Measurements from ENCODE around the gene PHTF2. TPM values are rescaled to one million over a fixed set of nuclear protein-coding genes. Genes with fewer than 3 reads are reported as not detected.

PHTF2 gene
- polyA plus RNA-seq, 1 donor (not counting 4 experiments of a cell fraction or from before 2014, with no cell fraction given) = 24.1 TPM

DNA sequence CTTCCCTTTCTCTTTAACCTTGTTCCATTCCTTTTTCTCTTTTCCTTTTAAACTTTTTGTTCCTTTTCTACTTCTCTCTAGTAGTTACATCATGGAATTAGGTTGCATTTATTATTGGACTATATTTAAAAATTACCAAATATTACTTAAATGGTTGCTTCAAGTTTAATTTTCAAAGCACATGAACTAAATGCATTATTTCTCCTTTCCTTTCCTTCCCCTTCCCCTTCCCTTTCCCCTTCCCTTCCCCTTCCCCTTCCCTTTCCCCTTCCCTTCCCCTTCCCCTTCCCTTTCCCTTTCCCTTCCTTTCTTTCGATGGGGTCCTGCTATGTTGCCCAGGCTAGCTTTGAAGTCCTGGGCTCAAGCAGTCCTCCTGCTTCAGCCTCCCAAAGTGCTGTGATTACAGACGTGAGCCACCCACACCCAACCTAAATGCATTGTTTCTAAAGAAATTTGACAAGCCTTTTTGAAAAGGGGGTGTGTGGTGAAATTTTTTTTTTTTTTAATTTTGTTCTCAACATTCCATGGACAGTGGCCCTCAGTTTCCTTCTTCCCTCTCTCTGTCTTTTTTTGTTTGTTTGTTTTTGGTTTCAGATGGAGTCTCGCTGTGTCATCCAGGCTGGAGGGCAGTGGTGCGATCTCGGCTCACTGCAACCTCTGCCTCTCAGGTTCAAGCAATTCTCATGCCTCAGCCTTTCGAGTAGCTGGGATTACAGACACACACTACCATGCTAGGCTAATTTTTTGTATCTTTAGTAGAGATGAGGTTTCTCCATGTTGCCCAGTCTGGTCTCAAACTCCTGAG, 31.6 kb upstream of the PHTF2 start:
- FAIRE-seq = no peak
- H3K4me3 ChIP-seq (ENCODE audit: control insufficient read depth in 2 of 3, extremely low read depth in 1 of 3, insufficient read depth in 2 of 3, low read depth in 1 of 3, low read length in 3 of 3) = no peak overlapping the region
- no peak overlapping the region for H3K4me2 ChIP-seq (ENCODE audit: control insufficient read depth, extremely low read depth, insufficient read depth, low read depth, low read length)
- no peak overlapping the region for H2AFZ ChIP-seq (ENCODE audit: control insufficient read depth, low read length)
- H3K27me3 ChIP-seq (ENCODE audit: control insufficient read depth, extremely low read depth, insufficient read depth, low read length) = no peaks in the 10 kb centered on the region
- dilution Hi-C loops (cut with MboI; ENCODE audit: extremely low pct_ligation_motif_present, low sequenced_read_pairs) = no loop called here
- no peaks in the 10 kb centered on the region for H3K36me3 ChIP-seq (ENCODE audit: control insufficient read depth in 2 of 2, extremely low read depth in 1 of 2, insufficient read depth in 2 of 2, low read length in 2 of 2)
- no peak for DNase-seq (ENCODE audit: low read depth, low spot score)
- TF ChIP-seq EZH2 (IDR thresholded peaks at IDR 0.05; ENCODE audit: low read length) = no peak
- TF ChIP-seq, protein P1, sequence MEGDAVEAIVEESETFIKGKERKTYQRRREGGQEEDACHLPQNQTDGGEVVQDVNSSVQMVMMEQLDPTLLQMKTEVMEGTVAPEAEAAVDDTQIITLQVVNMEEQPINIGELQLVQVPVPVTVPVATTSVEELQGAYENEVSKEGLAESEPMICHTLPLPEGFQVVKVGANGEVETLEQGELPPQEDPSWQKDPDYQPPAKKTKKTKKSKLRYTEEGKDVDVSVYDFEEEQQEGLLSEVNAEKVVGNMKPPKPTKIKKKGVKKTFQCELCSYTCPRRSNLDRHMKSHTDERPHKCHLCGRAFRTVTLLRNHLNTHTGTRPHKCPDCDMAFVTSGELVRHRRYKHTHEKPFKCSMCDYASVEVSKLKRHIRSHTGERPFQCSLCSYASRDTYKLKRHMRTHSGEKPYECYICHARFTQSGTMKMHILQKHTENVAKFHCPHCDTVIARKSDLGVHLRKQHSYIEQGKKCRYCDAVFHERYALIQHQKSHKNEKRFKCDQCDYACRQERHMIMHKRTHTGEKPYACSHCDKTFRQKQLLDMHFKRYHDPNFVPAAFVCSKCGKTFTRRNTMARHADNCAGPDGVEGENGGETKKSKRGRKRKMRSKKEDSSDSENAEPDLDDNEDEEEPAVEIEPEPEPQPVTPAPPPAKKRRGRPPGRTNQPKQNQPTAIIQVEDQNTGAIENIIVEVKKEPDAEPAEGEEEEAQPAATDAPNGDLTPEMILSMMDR (optimal IDR thresholded peaks at IDR 0.05 in 1 of 3, IDR thresholded peaks at IDR 0.05 in 1 of 3, conservative IDR thresholded peaks at IDR 0.05 in 1 of 3; ENCODE audit: extremely low read depth in 1 of 3, insufficient read depth in 2 of 3, low read length in 3 of 3) = no peak
- no peaks in the 10 kb centered on the region for H3K9me3 ChIP-seq (ENCODE audit: control insufficient read depth, low read depth, low read length)
- H4K20me1 ChIP-seq (ENCODE audit: control insufficient read depth, extremely low read depth, insufficient read depth, low read length) = no peaks in the 10 kb centered on the region
- no peaks in the 10 kb centered on the region for H3K9me1 ChIP-seq (ENCODE audit: control insufficient read depth, extremely low read depth, insufficient read depth, low read length)
- H3K79me2 ChIP-seq (ENCODE audit: control insufficient read depth, insufficient read depth, low read length) = no peaks in the 10 kb centered on the region
- H3K27ac ChIP-seq (ENCODE audit: control insufficient read depth, insufficient read depth, low read length) = no peak overlapping the region
- no peaks in the 10 kb centered on the region for H3K4me1 ChIP-seq (ENCODE audit: control insufficient read depth, extremely low read depth, insufficient read depth, low read length)
- no peak overlapping the region for H3K9ac ChIP-seq (ENCODE audit: control insufficient read depth, extremely low read depth, insufficient read depth, low read length)

DNA sequence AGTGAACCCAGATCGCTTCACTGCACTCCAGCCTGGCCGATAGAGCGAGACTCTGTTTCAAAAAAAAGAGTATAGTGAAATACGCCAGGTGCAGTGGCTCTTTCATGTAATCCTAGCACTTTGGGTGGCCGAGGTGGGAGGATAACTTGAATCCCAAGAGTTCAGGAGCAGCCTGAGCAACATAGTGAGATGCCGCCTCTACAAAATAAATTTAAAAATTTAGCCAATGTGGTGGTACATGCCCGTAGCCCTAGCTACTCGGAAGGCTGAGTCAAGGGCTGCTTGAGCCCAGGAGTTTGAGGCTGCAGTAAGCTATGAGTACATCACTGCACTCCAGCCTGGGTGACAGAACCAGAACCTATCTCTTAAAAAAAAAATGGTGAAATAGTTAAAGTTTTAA, 28.3 kb upstream of the PHTF2 start:
- Histone ChIP-seq H3K9me3 (ENCODE audit: control insufficient read depth, low read depth, low read length) (no peaks in the 10 kb centered on the region), H3K27me3 (ENCODE audit: control insufficient read depth, extremely low read depth, insufficient read depth, low read length) (no peaks in the 10 kb centered on the region), H3K79me2 (ENCODE audit: control insufficient read depth, insufficient read depth, low read length) (no peaks in the 10 kb centered on the region), H3K9me1 (ENCODE audit: control insufficient read depth, extremely low read depth, insufficient read depth, low read length) (no peaks in the 10 kb centered on the region), H3K4me3 (ENCODE audit: control insufficient read depth in 2 of 3, extremely low read depth in 1 of 3, insufficient read depth in 2 of 3, low read depth in 1 of 3, low read length in 3 of 3) (no peak overlapping the region), H3K4me1 (ENCODE audit: control insufficient read depth, extremely low read depth, insufficient read depth, low read length) (no peaks in the 10 kb centered on the region), H3K9ac (ENCODE audit: control insufficient read depth, extremely low read depth, insufficient read depth, low read length) (no peak overlapping the region), H3K27ac (ENCODE audit: control insufficient read depth, insufficient read depth, low read length) (no peak overlapping the region), H4K20me1 (ENCODE audit: control insufficient read depth, extremely low read depth, insufficient read depth, low read length) (no peaks in the 10 kb centered on the region), H2AFZ (ENCODE audit: control insufficient read depth, low read length) (no peak overlapping the region), H3K36me3 (ENCODE audit: control insufficient read depth in 2 of 2, extremely low read depth in 1 of 2, insufficient read depth in 2 of 2, low read length in 2 of 2) (no peaks in the 10 kb centered on the region), H3K4me2 (ENCODE audit: control insufficient read depth, extremely low read depth, insufficient read depth, low read depth, low read length) (no peak overlapping the region)
- dilution Hi-C loops (cut with MboI; ENCODE audit: extremely low pct_ligation_motif_present, low sequenced_read_pairs) = no loop called here
- no peak for DNase-seq (ENCODE audit: low read depth, low spot score)
- TF ChIP-seq, protein P1 (optimal IDR thresholded peaks at IDR 0.05 in 1 of 3, IDR thresholded peaks at IDR 0.05 in 1 of 3, conservative IDR thresholded peaks at IDR 0.05 in 1 of 3; ENCODE audit: extremely low read depth in 1 of 3, insufficient read depth in 2 of 3, low read length in 3 of 3) = no peak
- no peak for TF ChIP-seq EZH2 (IDR thresholded peaks at IDR 0.05; ENCODE audit: low read length)
- no peak for FAIRE-seq
